H1 (cell line): ENCODE measurements around the gene PALM2AKAP2. TPM values are rescaled to one million over a fixed set of nuclear protein-coding genes. Genes with fewer than 3 reads are reported as not detected.

Experiments
- CTCF ChIA-PET: fragments of 300-600 bp; sonication (Branson Sonifier 250); formaldehyde crosslinking; loops from one replicate; lab custom pipeline; 2021; ENCODE audit not compliant: partially characterized antibody; lab: Charles Lee
- POLR2A ChIA-PET: fragments of 300-600 bp; sonication (Branson Sonifier 250); formaldehyde crosslinking; loops from one replicate; lab custom pipeline; 2021; ENCODE audit warnings: inconsistent platforms; ENCODE audit not compliant: partially characterized antibody; lab: Charles Lee
- DNase-seq, 2 experiments: peaks; one replicate each; pipeline versions ENCODE4 v3.0.0 to v3.0.0-alpha.2; 2010 to 2022; ENCODE audit warnings: low spot score in 2 of 2, low read depth in 1 of 2, mixed read lengths in 1 of 2
- FAIRE-seq: peaks from 2 replicates; lab custom pipeline; 2011; peaks lifted over from hg19 to GRCh38; lab: Jason Lieb, UNC
- H2AFZ ChIP-seq: 2 replicates; pipeline ENCODE4 v1.8.1; 2012; ENCODE audit warnings: low read length, inconsistent platforms
- H2AK5ac ChIP-seq: 2 replicates; pipeline ENCODE4 v1.6.1; 2013; ENCODE audit warnings: low read depth, low read length
- H2BK120ac ChIP-seq: replicated peaks from 2 replicates; pipeline ENCODE3; 2013; ENCODE audit warnings: low read depth, low read length, inconsistent platforms
- H2BK12ac ChIP-seq: 2 replicates; pipeline ENCODE4 v1.6.1; 2013; ENCODE audit warnings: low read depth, low read length
- H2BK15ac ChIP-seq: 2 replicates; pipeline ENCODE4 v1.6.1; 2013; ENCODE audit warnings: low read length
- H2BK20ac ChIP-seq: 2 replicates; pipeline ENCODE4 v1.6.1; 2013; ENCODE audit warnings: low read length
- H2BK5ac ChIP-seq: 2 replicates; pipeline ENCODE4 v1.6.1; 2013; ENCODE audit warnings: low read depth, low read length
- H3K14ac ChIP-seq: 2 replicates; pipeline ENCODE4 v1.6.1; 2013; ENCODE audit warnings: inconsistent platforms; ENCODE audit not compliant: insufficient read length
- H3K18ac ChIP-seq: 2 replicates; pipeline ENCODE4 v1.6.1; 2013; ENCODE audit warnings: low read length; ENCODE audit errors: extremely low read depth
- H3K23ac ChIP-seq: 2 replicates; pipeline ENCODE4 v1.6.1; 2013; ENCODE audit warnings: inconsistent platforms; ENCODE audit not compliant: insufficient read length
- H3K23me2 ChIP-seq: 2 replicates; pipeline ENCODE4 v1.6.1; 2013; ENCODE audit warnings: low read depth, low read length
- H3K27ac ChIP-seq: 2 replicates; pipeline ENCODE4 v1.6.1; 2011; ENCODE audit warnings: low read depth, low read length, inconsistent platforms
- H3K27me3 ChIP-seq, 4 experiments: replicated peaks in 1 of 4; 1 replicate in 1 of 4; 2 replicates in 3 of 4; pipeline versions ENCODE4 v1.6.1 to v1.8.1; 2011 to 2013; ENCODE audit warnings: low read length in 3 of 4, mild to moderate bottlenecking in 3 of 4, inconsistent platforms in 2 of 4, mixed read lengths in 2 of 4, moderate library complexity in 1 of 4; ENCODE audit not compliant: control insufficient read depth in 3 of 4, insufficient read depth in 3 of 4; ENCODE audit errors: extremely low read depth in 1 of 4
- H3K36me3 ChIP-seq, 4 experiments: 2 replicates each; pipeline versions ENCODE4 v1.6.1 to v1.8.1; 2011 to 2013; ENCODE audit warnings: mild to moderate bottlenecking in 4 of 4, low read length in 3 of 4, moderate library complexity in 2 of 4, control low read depth in 1 of 4, inconsistent platforms in 1 of 4; ENCODE audit not compliant: insufficient read depth in 4 of 4, control insufficient read depth in 2 of 4
- H3K4ac ChIP-seq: replicated peaks from 2 replicates; pipeline ENCODE3; 2013; ENCODE audit warnings: low read length, low read depth, mixed read lengths, inconsistent platforms; ENCODE audit not compliant: insufficient read length
- H3K4me1 ChIP-seq, 4 experiments: replicated peaks in 1 of 4; 1 replicate in 1 of 4; 2 replicates in 3 of 4; pipeline versions ENCODE4 v1.6.1 to v1.8.1; 2011 to 2013; ENCODE audit warnings: low read length in 3 of 4, inconsistent platforms in 2 of 4, mixed read lengths in 1 of 4; ENCODE audit not compliant: insufficient read depth in 4 of 4, control insufficient read depth in 3 of 4
- H3K4me2 ChIP-seq, 2 experiments: 2 replicates each; pipeline versions ENCODE4 v1.6.1 to v1.8.1; 2011 to 2013; ENCODE audit warnings: low read depth in 2 of 2, low read length in 2 of 2, control low read depth in 1 of 2, inconsistent platforms in 1 of 2, mild to moderate bottlenecking in 1 of 2; ENCODE audit not compliant: insufficient read depth in 1 of 2
- H3K4me3 ChIP-seq, 4 experiments: fragments of 200-600, 300-600 bp in 1 of 4; sonication (generic), shearing (Covaris generic), sonication (Bioruptor Twin) in 1 of 4; 2 replicates each; pipeline versions ENCODE4 v1.5.1 to v1.8.1; 2011 to 2016; ENCODE audit warnings: low read length in 4 of 4, low read depth in 3 of 4, control low read depth in 2 of 4, inconsistent platforms in 2 of 4, mild to moderate bottlenecking in 2 of 4, mixed read lengths in 1 of 4, moderate library complexity in 1 of 4; ENCODE audit not compliant: insufficient read depth in 2 of 4; ENCODE audit errors: extremely low read depth in 1 of 4
- H3K56ac ChIP-seq: replicated peaks from 2 replicates; pipeline ENCODE3; 2013; ENCODE audit warnings: low read depth, mild to moderate bottlenecking, mixed read lengths, low read length, inconsistent platforms; ENCODE audit not compliant: insufficient read length
- H3K79me1 ChIP-seq: 2 replicates; pipeline ENCODE4 v1.6.1; 2013; ENCODE audit warnings: low read depth, low read length, control low read depth
- H3K79me2 ChIP-seq, 2 experiments: 2 replicates each; pipeline versions ENCODE4 v1.6.1 to v1.8.1; 2012 to 2013; ENCODE audit warnings: low read length in 2 of 2, mild to moderate bottlenecking in 2 of 2, inconsistent platforms in 1 of 2; ENCODE audit not compliant: insufficient read depth in 2 of 2, control insufficient read depth in 1 of 2
- H3K9ac ChIP-seq, 4 experiments: replicated peaks in 1 of 4; 1 replicate in 1 of 4; 2 replicates in 3 of 4; pipeline versions ENCODE4 v1.6.1 to v1.8.1; 2011 to 2013; ENCODE audit warnings: low read depth in 3 of 4, low read length in 3 of 4, control low read depth in 2 of 4, mild to moderate bottlenecking in 2 of 4, moderate library complexity in 2 of 4, inconsistent platforms in 1 of 4; ENCODE audit errors: extremely low read depth in 1 of 4
- H3K9me3 ChIP-seq, 2 experiments: 2 replicates each; pipeline versions ENCODE4 v1.6.1 to v1.8.1; 2012 to 2013; ENCODE audit warnings: mild to moderate bottlenecking in 2 of 2, moderate library complexity in 2 of 2, control low read depth in 1 of 2, inconsistent platforms in 1 of 2, low read depth in 1 of 2, low read length in 1 of 2, mixed read lengths in 1 of 2; ENCODE audit not compliant: insufficient read depth in 2 of 2
- H4K20me1 ChIP-seq, 2 experiments: replicated peaks in 1 of 2; 2 replicates each; pipeline versions ENCODE3 to v1.8.1; 2011 to 2013; ENCODE audit warnings: inconsistent platforms in 2 of 2, low read length in 2 of 2, mild to moderate bottlenecking in 1 of 2; ENCODE audit not compliant: insufficient read depth in 2 of 2, control insufficient read depth in 1 of 2
- H4K5ac ChIP-seq: 2 replicates; pipeline ENCODE4 v1.6.1; 2013; ENCODE audit warnings: low read length, low read depth, mixed read lengths, inconsistent platforms; ENCODE audit not compliant: insufficient read length
- H4K8ac ChIP-seq: 2 replicates; pipeline ENCODE4 v1.8.0; 2013; ENCODE audit warnings: mild to moderate bottlenecking, moderate library complexity, low read length, inconsistent platforms; ENCODE audit not compliant: insufficient read depth; ENCODE audit errors: extremely low read depth
- H4K91ac ChIP-seq: replicated peaks from 2 replicates; pipeline ENCODE3; 2013; ENCODE audit warnings: low read length, mixed read lengths, inconsistent platforms; ENCODE audit not compliant: insufficient read length
- WGBS, 2 experiments: shearing (Covaris generic) in 1 of 2; methylation state at CpG; one replicate each; pipeline versions ENCODE4 v1.1.6 to v1.1.7; 2013 to 2015; ENCODE audit warnings: low lambda C conversion rate in 2 of 2, mixed read lengths in 2 of 2, inconsistent platforms in 1 of 2, low coverage in 1 of 2, missing lambda C conversion rate in 1 of 2; ENCODE audit not compliant: insufficient replicate concordance in 2 of 2, insufficient coverage in 1 of 2, insufficient read length in 1 of 2; ENCODE audit errors: extremely low coverage in 1 of 2, missing lambda C conversion rate in 1 of 2; 5-methylcytosine and 5-hydroxymethylcytosine counted together
- polyA plus RNA-seq, 7 experiments: library from polyadenylated mRNA; depleted of rRNA in 3 of 7; stranded (reverse) in 5 of 7; unstranded in 2 of 7; fragments of >200 nt in 5 of 7; fragments of 200-250 nt in 2 of 7; gene quantifications; 1 replicate in 5 of 7; 2 replicates in 1 of 7; 4 replicates in 1 of 7; pipeline versions ENCODE4 v1.2.1 to v1.2.3, GENCODE V29; 2011 to 2013; ENCODE audit warnings: missing spikeins in 2 of 7, mixed read lengths in 2 of 7
- total RNA-seq: library from RNA; stranded (reverse); fragmentation: NEBNext Ultra II Directional; extraction: Animal tissue kit (Norgen Biotek cat#: 25700); gene quantifications from 2 replicates; pipeline ENCODE4 v1.2.1, GENCODE V29; 2021

PALM2AKAP2 gene
- total and polyA plus RNA-seq, 2 of the 8 experiments (the other 6 are each of a cell fraction or from before 2014, with no cell fraction given) = 0.38 to 20.5 TPM

- Histone ChIP-seq H2AK5ac (no peak overlapping the region), H3K23me2 (no peaks in the 10 kb centered on the region), H2BK120ac (no peak overlapping the region), H2BK12ac (no peak overlapping the region), H3K14ac (no peak overlapping the region), H2BK5ac (no peak overlapping the region), H3K27me3 (no peaks in the 10 kb centered on the region), H4K91ac (no peak overlapping the region), H3K18ac (no peak overlapping the region), H3K4me3 (no peak overlapping the region), H3K9me3 (no peaks in the 10 kb centered on the region), H4K8ac (no peak overlapping the region), H4K20me1 (no peaks in the 10 kb centered on the region), H3K56ac (no peak overlapping the region), H3K79me1 (no peaks in the 10 kb centered on the region), H3K27ac (no peak overlapping the region), H3K4me2 (no peak overlapping the region), H3K9ac (no peak overlapping the region), H3K36me3 (no peaks in the 10 kb centered on the region), H2BK15ac (no peak overlapping the region), H3K4ac (no peak overlapping the region), H3K4me1 (peaks cover 0 to 2% (median 0%) of the 10 kb centered on the region in 4 experiments; a peak in 1 of 7 replicates), H2BK20ac (no peak overlapping the region), H4K5ac (no peak overlapping the region), H3K23ac (no peak overlapping the region), H3K79me2 (no peaks in the 10 kb centered on the region), H2AFZ (no peak overlapping the region)
- DNase-seq (no peak), FAIRE-seq (no peak)
- CTCF ChIA-PET = interaction anchor here (0.8 kb wide), 1 partner anchor 10 kb away, joined by 3 read pairs; no protein-coding TSS in a partner anchor
- 93% methylated on average over 2 of the region's 2 CpGs; no CpG with 5 or more reads in 1 of the 2 experiments for WGBS, 2 experiments
- POLR2A ChIA-PET = no interaction called here
These were observed 45.2 kb upstream of the PALM2AKAP2 start for GRCh38 chr9:109734814-109735213.
